IPS-20b (cell line): ENCODE data around the gene SLC22A4.

Experiments used
- H3K27ac ChIP-seq: one replicate; pipeline ENCODE4 v1.5.1; 2013; ENCODE audit warnings: low read length
- H3K27me3 ChIP-seq: 2 replicates; pipeline ENCODE4 v1.6.1; 2013; ENCODE audit warnings: mild to moderate bottlenecking, low read length, inconsistent platforms; ENCODE audit not compliant: insufficient read depth
- H3K36me3 ChIP-seq: 2 replicates; pipeline ENCODE4 v1.6.1; 2013; ENCODE audit warnings: low read depth, mild to moderate bottlenecking, inconsistent platforms, low read length, moderate library complexity; ENCODE audit not compliant: insufficient read depth
- H3K4me1 ChIP-seq: 2 replicates; pipeline ENCODE4 v1.6.1; 2013; ENCODE audit warnings: mild to moderate bottlenecking, control low read depth, inconsistent platforms, low read length, moderate library complexity; ENCODE audit not compliant: insufficient read depth
- H3K4me3 ChIP-seq: 2 replicates; pipeline ENCODE4 v1.5.1; 2013; ENCODE audit warnings: mild to moderate bottlenecking, low read length, inconsistent platforms
- H3K9ac ChIP-seq: 2 replicates; pipeline ENCODE4 v1.6.1; 2013; ENCODE audit warnings: low read depth, mild to moderate bottlenecking, inconsistent platforms, low read length, moderate library complexity
- H3K9me3 ChIP-seq: 2 replicates; pipeline ENCODE4 v1.6.1; 2013; ENCODE audit warnings: mild to moderate bottlenecking, low read depth, low read length, inconsistent platforms; ENCODE audit not compliant: insufficient read depth

Gene SLC22A4

DNA sequence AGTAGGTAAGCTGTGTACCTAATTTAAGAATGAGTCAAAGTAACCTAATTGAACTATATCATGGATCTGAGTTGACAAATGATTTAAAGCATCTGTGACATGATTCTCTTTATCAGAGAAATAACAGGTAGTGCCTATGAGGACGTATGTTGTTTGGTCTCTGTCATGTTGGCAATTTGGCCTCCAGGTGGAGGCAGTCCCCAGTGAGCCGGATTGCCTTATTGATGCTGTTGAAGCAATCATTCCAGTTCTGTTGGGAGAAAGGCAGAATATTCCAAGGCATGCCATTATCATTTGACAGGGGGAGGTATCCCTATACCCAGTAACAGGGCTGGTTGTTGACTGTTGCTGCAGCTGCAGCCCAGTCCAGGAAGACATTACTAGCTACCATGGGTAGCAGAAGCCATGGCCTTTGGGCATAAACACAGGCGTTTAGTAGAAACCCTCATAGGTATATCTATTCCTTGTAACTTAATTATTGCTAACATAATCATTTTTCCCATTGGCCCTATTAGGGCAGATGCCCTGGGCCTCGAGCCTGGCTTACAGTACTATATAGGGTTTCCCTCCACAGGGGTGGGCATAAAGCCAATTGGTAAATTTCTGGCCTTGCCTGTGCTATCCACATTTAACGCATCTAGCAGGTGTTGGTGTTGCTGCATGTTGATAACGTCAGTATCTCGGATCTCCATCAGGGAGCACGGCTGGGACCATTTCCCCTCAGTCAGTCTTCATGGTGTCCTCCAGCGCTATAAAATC lies 12.2 kb upstream of the SLC22A4 start:
- Histone ChIP-seq H3K4me3 (no peak overlapping the region), H3K4me1 (peaks cover 6% of the 10 kb centered on the region), H3K36me3 (no peaks in the 10 kb centered on the region), H3K9me3 (no peaks in the 10 kb centered on the region), H3K27ac (no peak overlapping the region), H3K9ac (no peak overlapping the region), H3K27me3 (no peaks in the 10 kb centered on the region; the same call in 1 of the 2 replicates)

DNA sequence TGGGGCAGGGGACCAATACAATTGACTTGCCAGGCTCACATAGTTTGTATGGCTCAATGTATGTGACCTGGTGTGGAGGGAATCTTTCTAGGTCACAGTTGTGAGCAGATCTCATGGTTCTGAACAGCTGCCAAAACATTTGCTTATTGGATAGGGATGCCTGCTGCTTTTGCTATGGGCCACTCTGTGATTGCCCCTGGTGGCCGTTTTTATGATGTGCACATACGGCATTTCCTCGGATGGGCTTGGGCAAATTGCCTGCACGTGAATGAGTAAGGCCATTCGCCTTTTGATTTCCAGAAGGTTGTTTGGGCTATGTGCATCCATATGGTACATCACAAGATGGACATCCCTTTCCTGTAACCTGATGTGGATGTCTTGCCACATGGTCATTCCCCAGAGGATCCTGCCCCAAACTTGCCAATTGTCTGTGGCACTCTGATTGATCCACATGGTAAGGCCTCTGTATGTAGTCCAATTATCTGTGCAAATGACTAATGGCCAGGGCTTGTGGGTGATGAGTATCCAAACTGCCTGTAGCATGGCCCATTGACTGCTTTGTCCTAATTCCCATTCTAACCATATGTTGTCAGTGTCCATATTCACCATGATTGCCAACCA lies 10.7 kb upstream of the SLC22A4 start:
- Histone ChIP-seq H3K9ac (no peak overlapping the region), H3K27ac (no peak overlapping the region), H3K27me3 (no peaks in the 10 kb centered on the region; the same call in 1 of the 2 replicates), H3K4me1 (no peaks in the 10 kb centered on the region; the same call in 1 of the 2 replicates), H3K36me3 (no peaks in the 10 kb centered on the region), H3K4me3 (no peak overlapping the region), H3K9me3 (no peaks in the 10 kb centered on the region)

DNA sequence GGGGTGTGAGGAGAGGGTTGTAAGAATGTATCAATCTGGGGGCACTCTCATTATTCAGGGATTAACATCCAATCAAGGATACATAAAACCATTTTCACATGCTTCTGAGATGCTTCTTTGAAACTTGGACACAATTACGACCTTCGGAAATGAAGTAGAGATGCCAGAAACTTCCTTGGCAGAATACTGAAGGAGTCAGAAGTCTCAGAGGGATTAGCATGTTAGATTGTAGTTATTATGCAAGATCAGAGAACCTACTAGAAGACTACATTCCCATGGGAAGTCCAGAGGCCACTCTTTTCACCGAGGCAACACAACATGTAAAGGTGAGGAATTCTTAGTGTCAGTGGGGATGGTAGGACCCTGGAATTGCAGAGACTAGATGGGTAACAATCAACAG lies 5.1 kb upstream of the SLC22A4 start:
- no peak overlapping the region for H3K4me3 ChIP-seq
- H3K9me3 ChIP-seq = no peaks in the 10 kb centered on the region
- H3K4me1 ChIP-seq = peaks cover 5% of the 10 kb centered on the region; the same call in 1 of the 2 replicates
- H3K27ac ChIP-seq = no peak overlapping the region
- H3K9ac ChIP-seq = no peak overlapping the region
- no peaks in the 10 kb centered on the region; the same call in 1 of the 2 replicates for H3K27me3 ChIP-seq
- no peaks in the 10 kb centered on the region for H3K36me3 ChIP-seq

DNA sequence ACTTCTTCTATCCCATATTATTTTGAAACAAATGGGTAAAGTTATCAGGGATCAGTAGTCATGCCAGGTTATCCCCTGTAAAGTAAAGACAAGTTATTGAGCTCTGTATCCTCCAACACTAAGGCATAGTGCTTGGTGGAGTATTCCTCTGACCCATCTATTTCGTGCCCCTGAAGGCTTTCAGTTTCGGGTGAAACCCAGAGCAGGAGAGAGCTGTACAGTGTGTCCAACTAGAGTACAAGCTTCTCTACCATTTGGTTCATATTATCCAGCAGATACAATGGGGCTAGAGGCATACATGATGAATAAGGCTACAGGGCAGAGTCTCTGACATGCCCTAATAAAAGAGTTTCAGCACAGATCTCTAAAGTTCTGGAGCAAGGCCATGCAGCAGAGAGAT lies 3.2 kb upstream of the SLC22A4 start:
- Histone ChIP-seq H3K27me3 (peaks cover 19% of the 10 kb centered on the region), H3K9me3 (no peaks in the 10 kb centered on the region), H3K4me1 (peaks cover 7% of the 10 kb centered on the region), H3K4me3 (no peak overlapping the region), H3K9ac (no peak overlapping the region), H3K27ac (no peak overlapping the region), H3K36me3 (no peaks in the 10 kb centered on the region)

DNA sequence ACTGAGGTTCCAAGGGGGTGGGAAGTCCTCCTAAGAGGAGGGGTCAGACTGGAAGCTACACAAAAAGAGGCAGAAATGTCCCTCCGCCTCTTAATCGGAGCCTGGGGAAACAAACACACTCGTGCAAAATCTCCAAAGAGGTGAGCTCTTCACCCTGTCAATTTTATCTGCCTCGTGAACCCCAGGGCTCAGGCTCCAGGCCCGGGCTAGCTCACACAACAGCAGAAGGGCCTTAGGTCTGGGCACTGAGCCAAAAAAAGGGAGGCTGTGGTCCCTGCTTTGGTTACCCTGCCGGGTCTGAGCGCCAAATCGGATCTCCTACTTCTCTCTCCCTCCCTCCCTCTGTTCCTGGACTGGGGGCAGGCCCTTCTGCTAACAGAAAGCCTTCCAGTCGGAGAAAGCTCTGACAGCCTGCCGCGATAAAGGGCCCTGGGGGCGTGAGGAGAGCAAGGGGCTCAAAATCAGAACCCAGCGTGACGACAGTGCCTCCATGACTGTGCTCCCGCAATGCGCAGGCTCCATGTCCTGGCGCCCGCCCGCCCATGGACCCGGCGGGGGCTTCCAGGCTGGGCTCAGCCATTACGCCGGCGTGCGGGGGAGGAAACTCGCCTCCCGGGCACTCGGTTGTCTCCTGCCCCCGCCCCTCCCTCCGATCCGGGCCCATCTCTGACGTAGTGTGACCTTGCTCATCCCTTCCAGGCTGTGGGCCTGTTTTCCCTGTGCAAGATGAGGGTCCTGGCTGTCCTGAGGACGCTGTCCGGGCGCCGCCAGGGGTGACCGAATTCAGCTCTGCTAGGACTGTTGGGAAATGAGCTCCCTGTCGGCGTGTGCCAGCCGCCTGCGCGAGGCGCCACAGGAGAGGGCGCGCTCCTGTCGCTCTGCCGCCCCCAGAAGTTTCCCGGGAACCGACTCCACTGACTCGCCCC lies 865 bp upstream of the SLC22A4 start:
- Histone ChIP-seq H3K4me3 (peak overlapping the region; percentile 90), H3K9me3 (no peaks in the 10 kb centered on the region), H3K27me3 (peaks cover 27% of the 10 kb centered on the region), H3K27ac (peak overlapping the region; percentile 92), H3K4me1 (peaks cover 7% of the 10 kb centered on the region), H3K9ac (peak overlapping the region; percentile 97), H3K36me3 (no peaks in the 10 kb centered on the region)

DNA sequence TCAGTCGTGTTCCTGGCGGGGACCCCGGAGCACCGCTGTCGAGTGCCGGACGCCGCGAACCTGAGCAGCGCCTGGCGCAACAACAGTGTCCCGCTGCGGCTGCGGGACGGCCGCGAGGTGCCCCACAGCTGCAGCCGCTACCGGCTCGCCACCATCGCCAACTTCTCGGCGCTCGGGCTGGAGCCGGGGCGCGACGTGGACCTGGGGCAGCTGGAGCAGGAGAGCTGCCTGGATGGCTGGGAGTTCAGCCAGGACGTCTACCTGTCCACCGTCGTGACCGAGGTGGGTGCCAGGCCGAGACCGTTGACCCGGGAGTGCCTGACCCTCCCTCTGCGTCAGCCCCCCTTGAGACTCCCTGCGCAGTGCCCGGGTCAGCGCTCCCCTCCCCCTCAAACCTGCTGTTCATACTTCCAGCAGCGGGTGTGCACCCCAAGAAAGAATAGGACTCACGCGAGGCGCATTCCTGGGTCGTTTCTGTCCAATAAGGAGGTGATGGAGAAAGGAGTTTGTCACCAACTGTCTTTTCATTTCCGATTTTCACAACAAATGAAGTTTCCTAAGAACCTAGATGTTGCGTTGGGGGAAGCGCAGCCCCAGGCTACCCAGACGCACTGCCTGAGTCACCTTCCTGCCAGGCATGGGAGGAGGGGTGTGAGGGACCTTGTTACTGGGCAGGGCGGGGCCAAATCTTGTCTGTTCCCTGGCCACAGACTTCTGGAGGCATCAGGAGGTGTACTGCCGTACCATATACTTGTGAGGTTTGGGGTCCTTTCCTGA lies 722 bp downstream of the SLC22A4 start:
- Histone ChIP-seq H3K27me3 (peaks cover 27% of the 10 kb centered on the region), H3K4me3 (peak overlapping the region; percentile 90), H3K27ac (no peak overlapping the region), H3K9ac (no peak overlapping the region), H3K36me3 (no peaks in the 10 kb centered on the region), H3K4me1 (peaks cover 7% of the 10 kb centered on the region), H3K9me3 (no peaks in the 10 kb centered on the region)

DNA sequence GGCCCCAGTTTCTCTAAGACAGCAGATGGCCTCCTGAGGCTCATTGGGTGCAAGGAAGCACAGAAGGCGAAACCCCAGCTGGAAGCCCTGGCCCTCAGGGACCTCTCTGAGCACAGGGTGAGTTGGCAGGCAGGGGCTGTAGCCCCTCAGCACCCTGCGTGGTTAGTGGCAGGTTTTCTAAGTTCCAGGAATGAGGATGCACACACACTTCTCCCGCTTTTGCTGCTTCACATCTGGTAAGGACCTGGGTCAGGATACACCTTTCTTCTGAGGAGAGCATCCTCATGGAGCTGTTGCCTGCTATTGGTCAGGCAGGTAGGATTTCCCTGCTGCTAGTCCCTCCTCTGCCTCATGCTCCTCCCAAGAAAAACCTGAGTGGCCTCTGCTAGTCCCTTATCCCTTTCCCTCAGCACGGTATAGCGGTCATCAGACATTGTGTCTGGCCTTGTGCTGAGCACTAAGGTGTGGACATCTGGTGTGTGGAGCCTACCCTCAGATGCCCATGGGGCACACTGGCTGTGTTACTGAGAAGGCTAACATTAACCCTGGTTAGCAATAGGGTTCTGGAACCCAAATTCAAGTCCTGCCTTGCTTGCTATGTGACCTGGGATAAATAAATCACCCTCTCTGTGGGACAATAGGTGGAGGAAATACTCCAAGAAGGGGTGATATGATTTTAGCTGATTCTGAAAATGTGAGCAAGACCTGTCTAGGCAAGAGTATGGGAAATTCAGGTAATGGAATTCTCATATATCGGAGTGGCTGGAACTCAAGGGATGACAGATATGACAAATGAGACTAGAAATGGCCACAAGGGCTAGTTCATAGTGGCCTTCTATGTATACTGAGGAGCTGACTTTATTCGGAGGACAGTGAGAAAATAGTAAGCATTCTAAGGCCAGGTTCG lies 1.6 kb downstream of the SLC22A4 start:
- Histone ChIP-seq H3K4me3 (peak overlapping the region; percentile 90; the same call in 1 of the 2 replicates), H3K9ac (no peak overlapping the region), H3K27ac (no peak overlapping the region), H3K4me1 (peaks cover 7% of the 10 kb centered on the region), H3K9me3 (no peaks in the 10 kb centered on the region), H3K27me3 (peaks cover 27% of the 10 kb centered on the region), H3K36me3 (no peaks in the 10 kb centered on the region)

DNA sequence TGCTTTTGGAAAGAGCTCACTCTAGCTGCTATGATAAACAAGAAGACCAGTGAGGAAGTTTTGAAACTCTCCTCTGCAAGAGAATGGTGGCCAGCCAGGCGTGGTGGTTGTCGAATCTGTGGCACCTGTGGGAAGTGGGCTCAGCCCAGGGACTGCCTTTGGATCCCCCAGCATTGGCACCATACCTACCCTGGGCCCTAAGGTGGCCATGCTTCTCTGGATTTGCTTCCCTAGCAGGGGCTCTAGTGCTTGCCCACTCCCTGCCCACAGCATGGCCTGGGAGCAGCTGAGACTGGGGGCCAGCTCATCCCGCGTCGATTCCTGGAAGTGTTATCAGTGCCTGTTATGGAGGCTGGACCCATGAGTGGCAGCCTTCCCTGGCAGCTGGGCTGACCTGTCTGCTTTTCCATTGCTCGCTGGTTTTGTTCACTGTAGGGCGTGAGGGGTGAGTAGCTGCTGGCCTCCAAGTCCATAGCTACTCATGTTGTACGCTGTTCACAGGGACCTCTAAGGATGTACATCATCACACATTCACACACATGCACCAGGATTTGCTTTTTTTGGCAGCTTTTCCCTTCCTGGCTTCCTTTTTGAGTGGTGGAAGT lies 2.3 kb downstream of the SLC22A4 start:
- Histone ChIP-seq H3K4me3 (no peak overlapping the region), H3K36me3 (no peaks in the 10 kb centered on the region), H3K9me3 (no peaks in the 10 kb centered on the region), H3K4me1 (peaks cover 7% of the 10 kb centered on the region), H3K27me3 (peaks cover 27% of the 10 kb centered on the region), H3K27ac (no peak overlapping the region), H3K9ac (no peak overlapping the region)

DNA sequence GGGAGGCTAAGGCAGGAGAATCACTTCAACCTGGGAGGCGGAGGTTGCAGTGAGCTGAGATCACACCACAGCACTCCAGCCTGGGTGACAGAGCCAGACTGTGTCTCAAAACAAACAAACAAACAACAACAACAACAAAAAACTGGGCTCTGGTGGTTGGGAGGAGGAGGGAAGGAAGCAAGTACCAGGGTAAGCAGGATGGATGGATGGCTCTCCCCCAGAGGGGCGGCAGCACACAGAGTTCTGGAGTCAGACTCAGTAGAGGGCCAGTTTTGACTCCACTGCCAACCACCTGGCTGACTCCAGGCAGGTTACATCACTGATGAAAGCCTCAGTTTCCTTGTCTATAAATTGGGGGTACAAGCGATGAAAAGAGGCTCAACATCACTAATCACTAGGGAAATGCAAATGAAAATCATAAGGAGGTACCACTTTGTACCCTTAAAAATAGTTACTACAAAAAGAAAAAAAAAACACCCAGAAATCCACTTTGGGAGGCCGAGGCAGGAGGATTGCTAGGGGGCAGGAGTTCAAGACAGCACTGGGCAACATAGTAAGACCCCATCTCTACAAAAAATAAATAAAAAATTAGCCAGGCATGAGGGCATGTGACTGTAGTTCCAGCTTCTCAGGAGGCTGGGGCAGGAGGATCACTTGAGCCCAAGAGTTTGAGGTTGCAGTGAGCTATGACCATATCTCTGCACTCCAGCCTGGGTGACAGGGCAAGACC lies 3.2 kb downstream of the SLC22A4 start:
- H3K36me3 ChIP-seq = no peaks in the 10 kb centered on the region
- peaks cover 7% of the 10 kb centered on the region for H3K4me1 ChIP-seq
- no peak overlapping the region for H3K9ac ChIP-seq
- H3K9me3 ChIP-seq = no peaks in the 10 kb centered on the region
- H3K4me3 ChIP-seq = no peak overlapping the region
- H3K27me3 ChIP-seq = peaks cover 27% of the 10 kb centered on the region
- no peak overlapping the region for H3K27ac ChIP-seq
